AG09319 (cell line): ENCODE results near the gene CXCL16.
"Not testable (repeated sequence)": the region's sequence is repeated elsewhere in the genome, so short reads cannot be mapped to it uniquely, and the experiment has no call there.

Experiments
- DNase-seq: peaks from one replicate; pipeline ENCODE4 v3.0.0-alpha.2; 2010; ENCODE audit warnings: low read depth; ENCODE audit errors: extremely low read depth
- CTCF ChIP-seq: IDR thresholded peaks from 2 replicates; pipeline ENCODE4 v1.5.1; 2011; ENCODE audit warnings: low read depth, mild to moderate bottlenecking, inconsistent platforms, low read length, moderate library complexity

The CXCL16 gene

DNA sequence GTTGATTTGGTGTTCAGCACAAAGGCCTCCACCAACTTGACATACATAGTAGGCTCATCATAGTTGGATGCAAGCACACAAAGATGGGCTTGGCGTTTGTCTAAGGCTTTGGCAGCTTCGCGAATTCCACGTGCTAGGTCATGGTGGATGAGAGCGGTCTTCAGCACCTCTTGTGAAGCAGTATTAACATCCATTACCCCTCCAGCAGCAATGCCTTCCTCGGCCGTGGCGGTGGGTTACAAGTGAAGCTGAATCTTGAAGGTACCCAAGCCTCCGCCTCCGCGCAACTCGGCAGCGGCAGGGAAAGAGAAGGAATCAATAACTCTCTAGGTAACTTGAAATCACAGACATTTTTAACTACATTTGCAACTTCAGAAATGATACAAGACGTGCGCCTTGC is 34.7 kb downstream of the CXCL16 start:
- no peak for TF ChIP-seq CTCF
- no peak for DNase-seq

DNA sequence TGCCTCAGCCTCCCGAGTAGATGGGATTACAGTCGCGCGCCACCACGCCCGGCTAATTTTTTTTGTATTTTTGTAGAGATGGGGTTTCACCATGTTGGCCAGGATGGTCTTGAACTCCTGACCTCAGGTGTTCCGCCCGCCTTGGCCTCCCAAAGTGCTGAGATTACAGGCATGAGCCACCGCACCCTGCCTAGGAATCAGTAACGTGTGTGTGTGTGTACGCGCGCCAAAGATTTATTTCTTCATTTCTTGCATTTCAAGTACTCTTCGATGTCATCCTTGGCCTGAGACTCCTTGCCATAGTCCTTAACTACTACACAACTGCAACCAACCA is 35.2 kb downstream of the CXCL16 start:
- not testable (repeated sequence) for DNase-seq

- TF ChIP-seq CTCF: no peak
- DNase-seq: no peak
Observed at GRCh38 chr17:4703330-4703691, 36.4 kb downstream of the CXCL16 start.

GRCh38 chr17:4701116-4701515 is 38.6 kb downstream of the CXCL16 start:
- no peak for DNase-seq
- no peak for TF ChIP-seq CTCF

- DNase-seq: not testable (repeated sequence)
Observed at GRCh38 chr17:4699401-4700056, 40.2 kb downstream of the CXCL16 start.

GRCh38 chr17:4696437-4696805 is 43.3 kb downstream of the CXCL16 start:
- no peak for TF ChIP-seq CTCF
- DNase-seq: no peak

DNA sequence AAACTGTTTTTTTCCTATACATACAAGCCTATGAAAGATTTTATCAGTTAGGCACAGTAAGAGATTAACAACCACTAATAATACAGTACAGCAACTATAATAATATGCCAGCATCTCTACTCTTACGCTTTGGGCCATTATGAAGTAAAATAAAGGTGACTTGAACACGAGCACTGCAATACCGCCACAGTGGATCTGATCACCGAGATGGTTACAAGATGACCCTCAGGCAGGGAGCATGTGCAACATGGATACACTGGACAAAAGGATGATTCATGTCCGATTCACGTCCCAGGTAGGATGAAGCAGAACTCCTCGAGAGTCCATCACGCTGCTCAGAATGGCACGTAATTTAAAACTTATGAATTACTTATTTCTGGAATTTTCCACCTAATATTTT is 46.3 kb downstream of the CXCL16 start:
- TF ChIP-seq CTCF: no peak
- no peak for DNase-seq

GRCh38 chr17:4691686-4692085 is 48.0 kb downstream of the CXCL16 start:
- no peak for TF ChIP-seq CTCF
- DNase-seq: no peak

DNA sequence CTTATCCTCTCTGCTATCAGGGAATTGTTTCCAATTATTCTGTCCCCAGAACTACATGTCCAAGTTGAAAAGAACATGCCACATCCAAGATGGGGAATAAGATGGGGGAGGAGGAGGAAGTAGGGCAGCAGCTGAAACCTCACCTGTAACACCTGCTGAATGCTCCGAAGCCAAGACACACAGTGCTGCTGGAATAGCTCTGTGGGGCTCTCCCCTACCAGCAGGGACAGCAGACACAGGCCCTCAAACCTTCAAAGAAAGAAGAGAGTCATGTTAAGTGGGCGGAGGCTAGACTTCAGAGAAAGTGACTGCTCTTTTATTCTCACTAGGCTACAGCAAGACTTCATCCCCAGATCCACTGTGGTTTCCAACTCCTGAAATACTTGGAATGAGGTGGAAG is 49.0 kb downstream of the CXCL16 start:
- TF ChIP-seq CTCF: no peak
- no peak for DNase-seq

DNA sequence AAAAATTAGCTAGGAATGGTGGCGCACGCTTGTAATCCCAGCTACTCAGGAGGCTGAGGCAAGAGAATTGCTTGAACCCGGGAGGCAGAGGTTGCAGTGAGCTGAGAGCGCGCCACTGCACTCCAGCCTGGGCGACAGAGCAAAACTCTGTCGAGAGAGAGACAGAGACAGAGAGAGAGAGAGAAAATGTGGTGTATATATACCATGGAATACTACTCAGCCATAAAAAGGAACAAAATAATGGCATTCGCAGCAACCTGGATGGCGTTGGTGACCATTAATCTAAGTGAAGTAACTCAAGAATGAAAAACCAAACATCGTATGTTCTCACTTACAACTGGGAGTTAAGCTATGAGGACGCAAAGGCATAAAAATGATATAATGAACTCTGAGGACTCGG is 49.9 kb downstream of the CXCL16 start:
- DNase-seq: not testable (repeated sequence)

GRCh38 chr17:4683739-4684138 is 56.0 kb downstream of the CXCL16 start:
- not testable (repeated sequence) for DNase-seq
